ENCODE data around the gene MMS22L.

The MMS22L gene

DNA sequence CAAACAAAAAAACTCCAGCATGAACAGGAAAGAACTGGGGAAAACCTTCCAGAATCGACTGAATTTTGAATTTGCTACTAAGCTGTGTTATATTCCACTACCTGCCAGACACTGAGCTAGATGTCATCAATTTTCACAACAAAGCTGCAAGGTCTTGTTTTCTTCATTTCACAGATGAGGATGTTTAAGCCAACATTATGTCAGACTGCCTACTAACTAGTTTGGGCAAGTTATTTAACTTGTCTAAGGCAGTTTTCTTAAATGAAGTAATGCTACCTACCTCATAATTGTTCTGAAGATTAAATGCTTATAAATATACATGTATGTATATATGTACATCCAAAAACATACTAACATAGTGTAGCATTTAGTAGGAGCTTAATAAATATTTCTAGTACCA lies 144.4 kb downstream of the MMS22L start:
- no peak for TF ChIP-seq FOXP2 (optimal IDR thresholded peaks at IDR 0.05; ENCODE audit: borderline replicate concordance, extremely low read depth, extremely low read length, insufficient read depth)
- no peak for TF ChIP-seq SIN3A (IDR thresholded peaks at IDR 0.05; ENCODE audit: borderline replicate concordance, insufficient read depth, low read length)
- TF ChIP-seq POLR2AphosphoS5 (IDR thresholded peaks at IDR 0.05; ENCODE audit: low read depth, low read length) = no peak
- TF ChIP-seq, protein P1, sequence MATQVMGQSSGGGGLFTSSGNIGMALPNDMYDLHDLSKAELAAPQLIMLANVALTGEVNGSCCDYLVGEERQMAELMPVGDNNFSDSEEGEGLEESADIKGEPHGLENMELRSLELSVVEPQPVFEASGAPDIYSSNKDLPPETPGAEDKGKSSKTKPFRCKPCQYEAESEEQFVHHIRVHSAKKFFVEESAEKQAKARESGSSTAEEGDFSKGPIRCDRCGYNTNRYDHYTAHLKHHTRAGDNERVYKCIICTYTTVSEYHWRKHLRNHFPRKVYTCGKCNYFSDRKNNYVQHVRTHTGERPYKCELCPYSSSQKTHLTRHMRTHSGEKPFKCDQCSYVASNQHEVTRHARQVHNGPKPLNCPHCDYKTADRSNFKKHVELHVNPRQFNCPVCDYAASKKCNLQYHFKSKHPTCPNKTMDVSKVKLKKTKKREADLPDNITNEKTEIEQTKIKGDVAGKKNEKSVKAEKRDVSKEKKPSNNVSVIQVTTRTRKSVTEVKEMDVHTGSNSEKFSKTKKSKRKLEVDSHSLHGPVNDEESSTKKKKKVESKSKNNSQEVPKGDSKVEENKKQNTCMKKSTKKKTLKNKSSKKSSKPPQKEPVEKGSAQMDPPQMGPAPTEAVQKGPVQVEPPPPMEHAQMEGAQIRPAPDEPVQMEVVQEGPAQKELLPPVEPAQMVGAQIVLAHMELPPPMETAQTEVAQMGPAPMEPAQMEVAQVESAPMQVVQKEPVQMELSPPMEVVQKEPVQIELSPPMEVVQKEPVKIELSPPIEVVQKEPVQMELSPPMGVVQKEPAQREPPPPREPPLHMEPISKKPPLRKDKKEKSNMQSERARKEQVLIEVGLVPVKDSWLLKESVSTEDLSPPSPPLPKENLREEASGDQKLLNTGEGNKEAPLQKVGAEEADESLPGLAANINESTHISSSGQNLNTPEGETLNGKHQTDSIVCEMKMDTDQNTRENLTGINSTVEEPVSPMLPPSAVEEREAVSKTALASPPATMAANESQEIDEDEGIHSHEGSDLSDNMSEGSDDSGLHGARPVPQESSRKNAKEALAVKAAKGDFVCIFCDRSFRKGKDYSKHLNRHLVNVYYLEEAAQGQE (IDR thresholded peaks at IDR 0.05; ENCODE audit: insufficient read depth in 1 of 2, low read depth in 2 of 2, low read length in 2 of 2) = no peak
- TF ChIP-seq TAF1 (IDR thresholded peaks at IDR 0.05; ENCODE audit: borderline replicate concordance, insufficient read depth, low read length) = no peak

DNA sequence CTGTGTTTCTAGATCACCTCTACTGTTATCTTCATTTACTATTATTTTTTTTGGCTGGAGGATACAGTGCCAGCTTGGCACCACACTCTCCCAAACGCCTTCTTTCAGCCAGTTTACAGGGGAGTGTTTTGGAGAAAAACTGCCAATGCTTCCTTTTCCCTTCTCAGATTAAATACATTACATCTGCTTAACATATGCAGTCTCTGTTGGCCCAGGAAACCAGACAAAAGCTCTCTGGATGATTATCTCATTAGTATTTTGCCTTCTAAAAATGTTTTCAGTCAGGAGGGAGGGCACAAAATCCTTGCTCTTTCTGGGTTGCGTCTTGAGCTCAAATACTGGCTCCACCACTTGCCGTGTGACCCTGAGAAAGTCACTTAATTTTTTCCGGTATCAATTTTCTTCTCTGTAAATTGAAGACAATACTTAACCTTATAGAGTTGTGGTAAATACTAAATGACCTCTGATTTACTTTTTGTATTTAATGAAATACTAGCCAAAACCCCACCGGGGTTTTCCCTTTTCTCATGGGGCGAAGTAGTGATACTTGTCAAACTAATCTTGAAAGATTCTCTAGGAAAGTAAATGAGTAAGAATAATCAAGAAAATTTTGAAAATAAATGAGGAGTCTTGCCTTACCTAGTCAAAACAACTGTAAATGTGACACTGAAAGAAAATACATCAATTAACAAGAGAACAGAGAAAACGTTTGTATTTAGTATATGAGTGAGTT lies 146.2 kb downstream of the MMS22L start:
- TF ChIP-seq SIN3A (IDR thresholded peaks at IDR 0.05; ENCODE audit: borderline replicate concordance, insufficient read depth, low read length) (no peak), POLR2AphosphoS5 (IDR thresholded peaks at IDR 0.05; ENCODE audit: low read depth, low read length) (no peak), TAF1 (IDR thresholded peaks at IDR 0.05; ENCODE audit: borderline replicate concordance, insufficient read depth, low read length) (no peak), FOXP2 (optimal IDR thresholded peaks at IDR 0.05; ENCODE audit: borderline replicate concordance, extremely low read depth, extremely low read length, insufficient read depth) (no peak)
- TF ChIP-seq, protein P1 (IDR thresholded peaks at IDR 0.05; ENCODE audit: insufficient read depth in 1 of 2, low read depth in 2 of 2, low read length in 2 of 2) = no peak

DNA sequence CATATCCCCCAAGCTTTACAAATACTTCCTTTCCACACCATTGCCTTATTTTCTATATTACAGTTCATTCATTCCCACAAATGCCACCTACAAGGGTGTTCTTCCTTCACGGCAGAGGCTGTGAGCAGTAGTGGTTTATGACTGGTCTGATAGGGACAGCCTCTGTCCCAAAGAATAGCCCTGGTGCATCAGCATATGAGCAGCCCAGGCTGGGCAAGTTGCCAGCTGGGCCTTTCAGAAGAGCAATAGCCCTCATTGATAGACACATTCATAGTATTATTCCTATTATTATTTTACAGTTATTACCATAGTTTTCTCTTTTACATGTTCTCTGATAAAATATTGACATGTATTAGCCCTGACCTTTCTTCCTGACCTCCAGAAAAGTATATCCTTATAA lies 149.9 kb downstream of the MMS22L start:
- TF ChIP-seq POLR2AphosphoS5 (IDR thresholded peaks at IDR 0.05; ENCODE audit: low read depth, low read length) (no peak), SIN3A (IDR thresholded peaks at IDR 0.05; ENCODE audit: borderline replicate concordance, insufficient read depth, low read length) (no peak), TAF1 (IDR thresholded peaks at IDR 0.05; ENCODE audit: borderline replicate concordance, insufficient read depth, low read length) (no peak), FOXP2 (optimal IDR thresholded peaks at IDR 0.05; ENCODE audit: borderline replicate concordance, extremely low read depth, extremely low read length, insufficient read depth) (no peak)
- TF ChIP-seq, protein P1 (IDR thresholded peaks at IDR 0.05; ENCODE audit: insufficient read depth in 1 of 2, low read depth in 2 of 2, low read length in 2 of 2) = no peak

DNA sequence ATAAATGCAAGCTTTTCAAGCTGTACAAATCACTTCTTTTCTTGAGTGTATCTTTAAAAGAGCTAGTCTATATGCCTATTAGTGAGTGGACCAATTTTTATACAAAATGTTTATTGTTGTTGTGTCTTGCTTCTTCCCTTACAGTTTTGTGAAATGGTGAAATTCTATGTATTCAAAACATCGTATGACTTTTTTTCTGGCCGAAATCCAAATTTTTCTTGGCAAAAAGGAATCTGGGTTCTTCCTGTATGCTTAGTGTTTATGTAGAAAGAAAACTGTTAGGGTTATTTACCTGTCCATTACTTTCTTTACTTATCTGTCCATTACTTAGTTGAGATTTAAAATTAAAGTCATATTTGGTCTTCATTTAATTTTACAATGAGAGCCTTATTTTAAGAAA lies 153.9 kb downstream of the MMS22L start:
- no peak for TF ChIP-seq FOXP2 (optimal IDR thresholded peaks at IDR 0.05; ENCODE audit: borderline replicate concordance, extremely low read depth, extremely low read length, insufficient read depth)
- TF ChIP-seq SIN3A (IDR thresholded peaks at IDR 0.05; ENCODE audit: borderline replicate concordance, insufficient read depth, low read length) = no peak
- TF ChIP-seq, protein P1 (IDR thresholded peaks at IDR 0.05; ENCODE audit: insufficient read depth in 1 of 2, low read depth in 2 of 2, low read length in 2 of 2) = no peak
- no peak for TF ChIP-seq TAF1 (IDR thresholded peaks at IDR 0.05; ENCODE audit: borderline replicate concordance, insufficient read depth, low read length)
- no peak for TF ChIP-seq POLR2AphosphoS5 (IDR thresholded peaks at IDR 0.05; ENCODE audit: low read depth, low read length)

All from PFSK-1 (cell line).